Activated B cell treated with CpG ODN at 0.5 μM for 24 hours (primary cell): ENCODE data around the gene TMEM127. TPM values are rescaled to one million over a fixed set of nuclear protein-coding genes. Genes with fewer than 3 reads are reported as not detected.

Source experiments
- ATAC-seq: fragments of 200-7000 bp; cut with Tn5 transposase; one replicate; pipeline ENCODE4 v1.10.0; 2021; ENCODE audit warnings: low read depth, mild to moderate bottlenecking, moderate library complexity
- CTCF ChIA-PET: fragments of 350-600 bp; sonication (Branson Sonifier 250); formaldehyde crosslinking; loops from one replicate; lab custom pipeline; 2021; ENCODE audit warnings: antibody characterized with exemption; lab: Charles Lee
- POLR2A ChIA-PET: fragments of 350-600 bp; sonication (Branson Sonifier 250); formaldehyde crosslinking; loops from one replicate; lab custom pipeline; 2021; ENCODE audit warnings: antibody characterized with exemption; lab: Charles Lee
- DNase-seq: peaks from one replicate; pipeline ENCODE4 v3.0.0; 2022
- H3K27ac Mint-ChIP-seq: one replicate; pipeline ENCODE4 v1.8.0; 2020; ENCODE audit warnings: mixed read lengths
- H3K27me3 Mint-ChIP-seq: one replicate; pipeline ENCODE4 v1.8.0; 2021; ENCODE audit warnings: mixed read lengths
- H3K36me3 Mint-ChIP-seq: one replicate; pipeline ENCODE4 v1.8.0; 2021; ENCODE audit warnings: low read depth, mixed read lengths
- H3K4me1 Mint-ChIP-seq: one replicate; pipeline ENCODE4 v1.8.0; 2021; ENCODE audit warnings: mixed read lengths
- H3K4me3 Mint-ChIP-seq: one replicate; pipeline ENCODE4 v1.8.0; 2020; ENCODE audit warnings: mild to moderate bottlenecking, mixed read lengths
- H3K9me3 Mint-ChIP-seq: one replicate; pipeline ENCODE4 v1.8.0; 2020; ENCODE audit warnings: mixed read lengths
- intact Hi-C: fragments of 100-400 bp; cut with micrococcal nuclease; formaldehyde crosslinking; loops from one replicate; pipeline ENCODE4 v1.15.1; 2024
- total RNA-seq: library from RNA; stranded (reverse); gene quantifications from 2 replicates; pipeline ENCODE4 v1.2.3, GENCODE V29; 2022
- TF ChIP-seq, protein P1 (sequence below): fragments of 200-600 bp; IDR thresholded peaks from one replicate; pipeline ENCODE4 v1.8.0; 2022; ENCODE audit warnings: antibody characterized with exemption, mild to moderate bottlenecking

TMEM127 gene
- total RNA-seq, 1 donor from 2014 or later = 43.2 TPM

DNA sequence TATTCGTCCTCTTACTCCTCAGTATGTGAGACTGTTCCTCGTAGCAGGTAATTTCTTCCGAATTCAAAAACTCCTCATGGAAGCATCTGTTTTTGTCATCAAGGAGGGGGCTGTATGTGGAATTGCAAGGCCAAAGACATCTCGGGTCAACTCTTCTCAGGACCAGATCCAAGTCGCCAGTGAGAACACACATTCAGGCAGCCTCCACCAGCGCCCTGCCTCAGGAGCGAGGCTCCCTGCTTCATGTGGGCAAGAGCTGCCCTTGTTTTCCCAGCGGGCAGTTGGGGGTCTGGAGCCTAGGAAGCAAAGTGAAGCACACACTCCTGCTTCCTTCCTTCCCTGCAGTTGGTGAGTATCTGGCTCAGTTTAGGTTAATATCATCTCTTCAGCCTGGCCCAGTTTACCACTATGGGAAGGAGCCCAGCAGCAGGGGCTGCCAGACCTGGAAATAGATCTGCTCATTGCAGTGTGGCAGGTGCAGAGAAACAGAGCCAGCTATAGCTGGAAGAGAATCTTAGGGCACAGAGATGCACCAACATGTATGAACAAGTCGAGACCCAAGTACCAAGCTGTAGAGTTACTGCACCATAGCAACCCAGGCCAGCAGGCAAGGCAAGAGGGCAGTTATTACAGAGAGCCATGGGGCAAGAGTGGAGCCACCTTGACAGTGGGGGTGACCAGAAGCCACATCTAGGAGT is 25.3 kb downstream of the TMEM127 start:
- TF ChIP-seq, protein P1, sequence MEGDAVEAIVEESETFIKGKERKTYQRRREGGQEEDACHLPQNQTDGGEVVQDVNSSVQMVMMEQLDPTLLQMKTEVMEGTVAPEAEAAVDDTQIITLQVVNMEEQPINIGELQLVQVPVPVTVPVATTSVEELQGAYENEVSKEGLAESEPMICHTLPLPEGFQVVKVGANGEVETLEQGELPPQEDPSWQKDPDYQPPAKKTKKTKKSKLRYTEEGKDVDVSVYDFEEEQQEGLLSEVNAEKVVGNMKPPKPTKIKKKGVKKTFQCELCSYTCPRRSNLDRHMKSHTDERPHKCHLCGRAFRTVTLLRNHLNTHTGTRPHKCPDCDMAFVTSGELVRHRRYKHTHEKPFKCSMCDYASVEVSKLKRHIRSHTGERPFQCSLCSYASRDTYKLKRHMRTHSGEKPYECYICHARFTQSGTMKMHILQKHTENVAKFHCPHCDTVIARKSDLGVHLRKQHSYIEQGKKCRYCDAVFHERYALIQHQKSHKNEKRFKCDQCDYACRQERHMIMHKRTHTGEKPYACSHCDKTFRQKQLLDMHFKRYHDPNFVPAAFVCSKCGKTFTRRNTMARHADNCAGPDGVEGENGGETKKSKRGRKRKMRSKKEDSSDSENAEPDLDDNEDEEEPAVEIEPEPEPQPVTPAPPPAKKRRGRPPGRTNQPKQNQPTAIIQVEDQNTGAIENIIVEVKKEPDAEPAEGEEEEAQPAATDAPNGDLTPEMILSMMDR = no peak
- ChIA-PET CTCF (interaction anchor here (1.0 to 1.4 kb wide), 2 partner anchors 65 to 102 kb away, joined by 3 to 7 read pairs; no protein-coding TSS in a partner anchor), POLR2A (interaction anchor here (1.1 to 2.5 kb wide), 5 partner anchors 16 to 95 kb away, joined by 4 to 9 read pairs (median 5); partner anchors contain the start of genes CIAO1, STARD7 and TMEM127)
- DNase-seq (no peak), ATAC-seq (no peak)
- Mint-ChIP-seq H3K9me3 (no peaks in the 10 kb centered on the region), H3K27ac (no peak overlapping the region), H3K4me1 (peaks cover 35% of the 10 kb centered on the region), H3K27me3 (no peaks in the 10 kb centered on the region), H3K4me3 (no peak overlapping the region), H3K36me3 (peaks cover 4% of the 10 kb centered on the region)
- intact Hi-C loops = no loop called here

DNA sequence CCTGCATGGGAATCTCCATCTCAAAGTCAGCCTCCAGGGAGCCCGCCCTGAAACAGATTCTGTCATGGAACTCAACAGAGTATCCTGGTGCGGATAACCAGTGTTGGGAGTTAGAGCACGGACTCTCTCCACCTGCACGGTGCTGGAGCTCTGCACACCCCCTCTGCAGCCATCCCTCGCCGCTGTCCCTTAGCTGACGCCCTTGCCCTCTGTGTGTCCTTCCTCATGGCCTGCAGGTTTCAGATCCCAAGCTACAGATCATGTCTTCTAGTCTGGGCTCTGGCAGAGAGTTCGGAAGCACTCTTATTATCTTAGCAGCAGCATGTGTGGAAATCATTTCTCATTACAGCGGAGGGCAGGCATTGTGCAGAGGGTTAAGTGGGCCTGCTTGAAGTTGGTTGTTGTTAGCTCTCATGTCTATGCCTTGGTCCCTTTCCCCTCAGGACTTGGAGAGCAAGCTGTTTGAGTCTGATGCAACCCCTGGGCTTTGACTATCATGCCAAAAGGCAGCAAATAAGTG is 26.0 kb downstream of the TMEM127 start:
- TF ChIP-seq, protein P1 = no peak
- H3K27me3 Mint-ChIP-seq = no peaks in the 10 kb centered on the region
- H3K27ac Mint-ChIP-seq = no peak overlapping the region
- no peak overlapping the region for H3K4me3 Mint-ChIP-seq
- ATAC-seq = no peak
- POLR2A ChIA-PET = interaction anchor here (0.5 to 2.5 kb wide), 5 partner anchors 16 to 94 kb away, joined by 3 to 10 read pairs (median 6); partner anchors contain the start of genes CIAO1, DUSP2, STARD7 and TMEM127
- no peak for DNase-seq
- peaks cover 31% of the 10 kb centered on the region for H3K4me1 Mint-ChIP-seq
- intact Hi-C loops = no loop called here
- no peaks in the 10 kb centered on the region for H3K9me3 Mint-ChIP-seq
- CTCF ChIA-PET = interaction anchor here (1.0 kb wide), 1 partner anchor 101 kb away, joined by 3 read pairs; no protein-coding TSS in a partner anchor
- H3K36me3 Mint-ChIP-seq = peaks cover 3% of the 10 kb centered on the region

DNA sequence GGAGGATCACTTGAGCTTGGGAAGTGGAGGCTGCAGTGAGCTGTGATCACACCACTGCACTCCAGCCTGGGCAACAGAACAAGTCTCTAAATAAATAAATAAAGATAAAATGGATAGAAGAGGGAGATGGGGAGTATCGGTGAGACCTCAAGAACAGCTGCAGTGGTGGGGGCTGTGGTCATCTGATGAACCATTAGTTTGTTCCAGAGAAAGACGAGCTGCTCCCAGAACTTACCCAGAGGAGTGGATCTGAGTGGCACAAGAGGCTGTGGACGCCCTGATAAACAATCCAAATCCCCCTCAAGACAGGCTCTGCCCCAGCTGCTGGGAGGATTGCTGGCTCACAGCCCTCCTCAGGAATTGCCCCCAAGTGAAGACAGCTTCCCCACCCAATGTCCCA is 26.7 kb downstream of the TMEM127 start:
- ChIA-PET CTCF (no interaction called here), POLR2A (no interaction called here)
- no peak for DNase-seq
- no peaks in the 10 kb centered on the region for H3K9me3 Mint-ChIP-seq
- no peak for ATAC-seq
- peaks cover 34% of the 10 kb centered on the region for H3K4me1 Mint-ChIP-seq
- H3K36me3 Mint-ChIP-seq = peaks cover 3% of the 10 kb centered on the region
- intact Hi-C loops = no loop called here
- no peaks in the 10 kb centered on the region for H3K27me3 Mint-ChIP-seq
- TF ChIP-seq, protein P1 = no peak
- H3K27ac Mint-ChIP-seq = no peak overlapping the region
- no peak overlapping the region for H3K4me3 Mint-ChIP-seq

DNA sequence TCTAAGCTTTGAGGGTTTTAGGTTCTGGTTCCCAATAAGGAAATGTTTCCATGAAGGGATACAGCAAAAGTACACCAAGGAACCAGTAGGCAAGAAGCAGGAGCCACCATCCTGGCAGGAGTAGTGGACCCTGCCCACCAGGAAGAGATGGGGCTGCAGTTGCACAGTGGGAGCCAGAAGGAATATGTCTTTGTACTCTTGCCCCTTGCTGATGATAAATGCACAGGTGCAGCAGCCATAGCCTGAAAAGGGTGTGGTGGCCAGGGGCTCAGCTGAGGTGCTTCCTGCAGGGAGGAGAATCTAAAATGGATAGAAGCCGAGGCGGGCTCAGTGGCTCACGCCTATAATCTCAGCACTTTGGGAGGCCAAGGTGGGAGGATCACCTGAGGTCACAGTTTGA is 27.5 kb downstream of the TMEM127 start:
- Mint-ChIP-seq H3K4me3 (no peak overlapping the region), H3K27me3 (no peaks in the 10 kb centered on the region), H3K36me3 (peaks cover 3% of the 10 kb centered on the region), H3K27ac (no peak overlapping the region), H3K4me1 (peaks cover 42% of the 10 kb centered on the region), H3K9me3 (no peaks in the 10 kb centered on the region)
- TF ChIP-seq, protein P1 = no peak
- ATAC-seq (no peak), DNase-seq (no peak)
- intact Hi-C loops = no loop called here
- CTCF ChIA-PET = no interaction called here
- POLR2A ChIA-PET = no interaction called here

DNA sequence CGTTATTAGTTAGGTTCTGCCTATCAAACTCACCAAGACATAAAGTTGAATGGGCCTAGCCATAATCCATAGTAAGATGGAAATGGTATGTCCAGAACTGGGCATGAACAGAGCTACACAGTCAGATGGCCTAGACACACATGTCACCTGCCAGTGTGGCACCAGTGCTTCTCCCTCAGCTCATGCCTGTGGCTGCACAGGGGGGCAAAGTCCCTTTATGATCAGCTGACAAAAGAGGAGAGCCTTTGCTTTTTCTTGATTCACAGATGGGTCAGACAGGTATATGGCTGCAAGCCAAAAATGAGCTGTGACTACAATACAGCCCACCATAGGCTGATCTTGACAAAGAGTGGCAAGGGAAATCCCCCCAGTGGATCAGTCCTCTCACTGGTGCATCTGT is 28.9 kb downstream of the TMEM127 start:
- intact Hi-C loops = no loop called here
- Mint-ChIP-seq H3K4me3 (no peak overlapping the region), H3K4me1 (peaks cover 29% of the 10 kb centered on the region), H3K27ac (no peak overlapping the region), H3K27me3 (no peaks in the 10 kb centered on the region), H3K36me3 (peaks cover 3% of the 10 kb centered on the region), H3K9me3 (no peaks in the 10 kb centered on the region)
- ATAC-seq (no peak), DNase-seq (no peak)
- ChIA-PET POLR2A (interaction anchor here (0.6 to 1.6 kb wide), 2 partner anchors 9 to 19 kb away, joined by 4 read pairs; no protein-coding TSS in a partner anchor), CTCF (no interaction called here)
- TF ChIP-seq, protein P1 = no peak
